Tibial nerve (tissue), 4 donors: Measurements from ENCODE around the gene ASTL. TPM values are rescaled to one million over a fixed set of nuclear protein-coding genes. Genes with fewer than 3 reads are reported as not detected.

Source experiments
- DNase-seq, 2 donors: peaks; one replicate each; pipeline ENCODE4 v3.0.0-alpha.2; 2019; ENCODE audit warnings: low spot score in 2 of 2
- H3K27ac ChIP-seq, 4 donors: fragments of 200-600 bp; sonication (generic) in 3 of 4; one replicate each; pipeline ENCODE4 v1.5.1; 2017 to 2019; ENCODE audit warnings: mild to moderate bottlenecking in 1 of 4
- H3K27me3 ChIP-seq, 2 donors: fragments of 200-600 bp; sonication (generic) in 1 of 2; one replicate each; pipeline versions ENCODE4 v1.5.1 to v1.6.0; 2017 to 2019
- H3K36me3 ChIP-seq, 3 donors: fragments of 200-600 bp; sonication (generic); one replicate each; pipeline ENCODE4 v1.5.1; 2018 to 2019
- H3K4me1 ChIP-seq, 4 donors: fragments of 200-600 bp; sonication (generic) in 3 of 4; one replicate each; pipeline ENCODE4 v1.5.1; 2017 to 2019
- H3K4me3 ChIP-seq, 4 donors: fragments of 200-600 bp; sonication (generic) in 3 of 4; one replicate each; pipeline ENCODE4 v1.5.1; 2017 to 2019; ENCODE audit warnings: mild to moderate bottlenecking in 1 of 4, moderate library complexity in 1 of 4
- H3K9me3 ChIP-seq, 4 donors: fragments of 200-600 bp; sonication (generic) in 3 of 4; one replicate each; pipeline ENCODE4 v1.5.1; 2017 to 2019
- EP300 ChIP-seq, 2 donors: sonication (generic); formaldehyde crosslinking; IDR thresholded peaks; one replicate each; pipeline ENCODE4 v1.6.1; 2017; ENCODE audit warnings: antibody characterized with exemption in 2 of 2, mild to moderate bottlenecking in 1 of 2
- POLR2A ChIP-seq, 2 donors: fragments of 450-650 bp; IDR thresholded peaks; one replicate each; pipeline ENCODE4 v1.6.1; 2017; ENCODE audit warnings: antibody characterized with exemption in 2 of 2, mild to moderate bottlenecking in 2 of 2, moderate library complexity in 2 of 2
- WGBS, 2 donors: methylation state at CpG; one replicate each; pipeline ENCODE4 v1.1.5; 2018; 5-methylcytosine and 5-hydroxymethylcytosine counted together
- total RNA-seq, 4 donors: library from RNA; depleted of rRNA; stranded (reverse); fragments of >200 nt; gene quantifications; one replicate each; pipeline ENCODE4 v1.1.0, GENCODE V29; 2016
- TF ChIP-seq, protein P1 (sequence below), 5 experiments: fragments of 200-600 bp in 3 of 5; fragments of 450-650 bp in 2 of 5; sonication (generic) in 3 of 5; IDR thresholded peaks; one replicate each; pipeline ENCODE4 v1.5.1; 2016 to 2019; ENCODE audit warnings: antibody characterized with exemption in 5 of 5, mild to moderate bottlenecking in 3 of 5, moderate library complexity in 2 of 5

The ASTL gene
- total RNA-seq, 4 donors from 2014 or later, result 0.60 TPM; not detected in 3

DNA sequence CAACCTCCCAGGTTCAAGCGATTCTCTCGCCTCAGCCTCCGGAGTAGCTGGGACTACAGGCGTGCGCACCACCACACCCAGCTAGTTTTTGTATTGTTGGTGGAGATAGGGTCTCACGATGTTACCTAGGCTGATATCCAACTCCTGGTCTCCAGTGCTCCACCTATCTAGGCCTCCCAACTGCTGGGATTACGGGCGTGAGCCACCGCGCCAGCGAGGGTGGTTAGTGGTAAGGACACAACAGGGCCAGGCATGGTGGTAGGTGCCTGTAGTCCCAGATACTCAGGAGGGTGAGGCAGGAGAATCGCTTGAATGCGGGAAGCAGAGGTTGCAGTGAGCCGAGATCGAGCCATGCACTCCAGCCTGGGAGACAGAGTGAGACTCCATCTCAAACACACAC is 33.5 kb upstream of the ASTL start:
- Histone ChIP-seq H3K4me1 (no peaks in the 10 kb centered on the region), H3K4me3 (no peak overlapping the region), H3K9me3 (peaks cover 0 to 8% (median 3%) of the 10 kb centered on the region in 4 donors), H3K27ac (no peak overlapping the region), H3K27me3 (no peaks in the 10 kb centered on the region), H3K36me3 (no peaks in the 10 kb centered on the region)
- DNase-seq, result no peak
- TF ChIP-seq EP300 (IDR thresholded peaks at IDR 0.05) (no peak), POLR2A (IDR thresholded peaks at IDR 0.05) (no peak)
- 92 to 95% methylated on average over 13 to 15 of the region's 15 CpGs for WGBS, 2 donors

DNA sequence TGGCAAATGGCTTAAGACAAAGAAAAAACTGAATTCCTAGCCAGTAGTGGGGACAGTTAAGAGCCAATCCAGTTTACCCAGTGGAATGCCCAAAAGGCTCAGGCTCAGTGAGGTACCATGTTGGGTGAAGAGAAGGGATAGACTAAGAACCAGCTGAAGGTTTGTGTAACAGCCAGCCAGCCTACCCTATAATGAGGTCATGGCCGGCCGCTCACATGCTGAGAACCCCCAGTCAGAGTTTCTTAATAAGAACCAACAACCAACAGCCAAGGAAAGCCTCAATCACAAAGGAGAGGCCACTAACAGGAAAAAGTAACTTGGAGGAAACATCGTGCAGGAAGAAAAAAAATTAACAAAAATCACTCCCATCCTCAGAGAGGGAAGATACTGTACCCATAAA is 32.3 kb upstream of the ASTL start:
- DNase-seq, result no peak
- no peak overlapping the region for H3K4me3 ChIP-seq
- H3K4me1 ChIP-seq, result no peaks in the 10 kb centered on the region
- 88 to 91% methylated on average over 3 of the region's 3 CpGs for WGBS, 2 donors
- H3K36me3 ChIP-seq, result no peaks in the 10 kb centered on the region
- peaks cover 0 to 8% (median 3%) of the 10 kb centered on the region in 4 donors for H3K9me3 ChIP-seq
- H3K27me3 ChIP-seq, result no peaks in the 10 kb centered on the region
- H3K27ac ChIP-seq, result no peak overlapping the region
- TF ChIP-seq, protein P1, sequence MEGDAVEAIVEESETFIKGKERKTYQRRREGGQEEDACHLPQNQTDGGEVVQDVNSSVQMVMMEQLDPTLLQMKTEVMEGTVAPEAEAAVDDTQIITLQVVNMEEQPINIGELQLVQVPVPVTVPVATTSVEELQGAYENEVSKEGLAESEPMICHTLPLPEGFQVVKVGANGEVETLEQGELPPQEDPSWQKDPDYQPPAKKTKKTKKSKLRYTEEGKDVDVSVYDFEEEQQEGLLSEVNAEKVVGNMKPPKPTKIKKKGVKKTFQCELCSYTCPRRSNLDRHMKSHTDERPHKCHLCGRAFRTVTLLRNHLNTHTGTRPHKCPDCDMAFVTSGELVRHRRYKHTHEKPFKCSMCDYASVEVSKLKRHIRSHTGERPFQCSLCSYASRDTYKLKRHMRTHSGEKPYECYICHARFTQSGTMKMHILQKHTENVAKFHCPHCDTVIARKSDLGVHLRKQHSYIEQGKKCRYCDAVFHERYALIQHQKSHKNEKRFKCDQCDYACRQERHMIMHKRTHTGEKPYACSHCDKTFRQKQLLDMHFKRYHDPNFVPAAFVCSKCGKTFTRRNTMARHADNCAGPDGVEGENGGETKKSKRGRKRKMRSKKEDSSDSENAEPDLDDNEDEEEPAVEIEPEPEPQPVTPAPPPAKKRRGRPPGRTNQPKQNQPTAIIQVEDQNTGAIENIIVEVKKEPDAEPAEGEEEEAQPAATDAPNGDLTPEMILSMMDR (IDR thresholded peaks at IDR 0.05), result no peak
- no peak for TF ChIP-seq EP300 (IDR thresholded peaks at IDR 0.05)

DNA sequence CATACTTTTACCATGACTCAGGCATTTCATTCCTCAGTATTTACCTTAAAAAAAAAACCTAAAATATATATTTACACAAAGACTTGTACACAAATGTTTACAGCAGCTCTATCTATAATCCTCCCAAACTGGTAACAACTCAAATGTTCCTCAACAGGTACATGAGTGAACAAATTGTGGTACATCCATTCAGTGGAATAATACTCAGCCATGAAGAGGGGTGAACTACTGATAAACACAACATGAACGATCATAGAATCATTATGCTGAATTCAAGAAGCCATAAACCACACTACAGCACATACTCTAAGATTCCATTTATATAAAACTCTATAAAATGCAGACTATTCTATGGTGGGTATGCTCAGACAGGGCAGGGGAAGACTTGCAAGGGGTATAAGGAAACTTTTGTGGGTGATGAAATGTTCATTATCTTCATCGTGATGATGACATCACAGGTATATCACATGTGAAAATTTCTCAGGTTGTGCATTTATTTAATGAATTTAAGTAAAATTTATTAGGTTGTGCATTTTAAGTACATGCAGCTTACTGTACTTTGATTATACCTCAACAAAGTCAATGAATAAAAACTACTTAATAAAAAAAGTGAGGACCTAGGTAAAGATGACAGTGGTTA is 31.7 kb upstream of the ASTL start:
- TF ChIP-seq, protein P1 (IDR thresholded peaks at IDR 0.05), result no peak
- TF ChIP-seq POLR2A (IDR thresholded peaks at IDR 0.05), result no peak
- TF ChIP-seq EP300 (IDR thresholded peaks at IDR 0.05), result no peak
- Histone ChIP-seq H3K27ac (no peak overlapping the region), H3K9me3 (peaks cover 0 to 8% (median 3%) of the 10 kb centered on the region in 4 donors), H3K4me3 (no peak overlapping the region), H3K36me3 (no peaks in the 10 kb centered on the region), H3K4me1 (peaks cover 0 to under 1% (median under 1%) of the 10 kb centered on the region in 4 donors), H3K27me3 (no peaks in the 10 kb centered on the region)
- WGBS, 2 donors, result 86 to 90% methylated on average over 2 of the region's 2 CpGs
- no peak for DNase-seq

DNA sequence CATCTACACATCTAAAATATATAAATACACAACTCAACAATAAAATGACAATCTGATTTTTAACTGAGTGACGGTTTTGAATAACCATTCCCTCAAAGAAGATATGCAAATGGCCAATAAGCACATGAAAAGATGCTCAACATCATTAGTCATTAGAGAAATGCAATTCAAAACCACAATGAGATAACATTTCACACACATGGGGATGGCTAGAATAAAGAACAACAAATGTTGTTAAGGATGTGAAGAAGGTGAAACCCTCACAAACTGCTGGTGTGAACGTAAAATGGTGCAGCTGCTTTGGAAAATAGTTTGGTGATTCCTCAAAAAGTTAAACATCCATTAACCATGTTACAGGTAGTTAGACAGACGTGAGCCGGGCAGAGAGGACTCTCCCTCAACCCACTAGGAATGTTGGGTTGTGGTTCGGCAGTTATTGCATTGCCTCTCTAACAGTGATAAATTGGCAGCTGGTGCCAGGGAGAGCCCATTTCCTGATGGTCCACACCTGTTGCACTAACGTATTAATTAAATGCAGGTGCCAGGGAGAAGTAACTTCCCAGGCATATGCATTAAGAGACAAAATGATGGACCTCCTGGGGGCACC is 29.2 kb upstream of the ASTL start:
- 76 to 82% methylated on average over 6 of the region's 6 CpGs for WGBS, 2 donors
- H3K27ac ChIP-seq, result no peak overlapping the region
- no peak for DNase-seq
- no peaks in the 10 kb centered on the region for H3K27me3 ChIP-seq
- H3K36me3 ChIP-seq, result no peaks in the 10 kb centered on the region
- H3K9me3 ChIP-seq, result peaks cover 0 to 8% (median 3%) of the 10 kb centered on the region in 4 donors
- H3K4me1 ChIP-seq, result peaks cover 0 to 25% (median 8%) of the 10 kb centered on the region in 4 donors
- no peak overlapping the region for H3K4me3 ChIP-seq
- TF ChIP-seq POLR2A (IDR thresholded peaks at IDR 0.05) (no peak), EP300 (IDR thresholded peaks at IDR 0.05) (no peak)
- TF ChIP-seq, protein P1 (IDR thresholded peaks at IDR 0.05), result no peak

DNA sequence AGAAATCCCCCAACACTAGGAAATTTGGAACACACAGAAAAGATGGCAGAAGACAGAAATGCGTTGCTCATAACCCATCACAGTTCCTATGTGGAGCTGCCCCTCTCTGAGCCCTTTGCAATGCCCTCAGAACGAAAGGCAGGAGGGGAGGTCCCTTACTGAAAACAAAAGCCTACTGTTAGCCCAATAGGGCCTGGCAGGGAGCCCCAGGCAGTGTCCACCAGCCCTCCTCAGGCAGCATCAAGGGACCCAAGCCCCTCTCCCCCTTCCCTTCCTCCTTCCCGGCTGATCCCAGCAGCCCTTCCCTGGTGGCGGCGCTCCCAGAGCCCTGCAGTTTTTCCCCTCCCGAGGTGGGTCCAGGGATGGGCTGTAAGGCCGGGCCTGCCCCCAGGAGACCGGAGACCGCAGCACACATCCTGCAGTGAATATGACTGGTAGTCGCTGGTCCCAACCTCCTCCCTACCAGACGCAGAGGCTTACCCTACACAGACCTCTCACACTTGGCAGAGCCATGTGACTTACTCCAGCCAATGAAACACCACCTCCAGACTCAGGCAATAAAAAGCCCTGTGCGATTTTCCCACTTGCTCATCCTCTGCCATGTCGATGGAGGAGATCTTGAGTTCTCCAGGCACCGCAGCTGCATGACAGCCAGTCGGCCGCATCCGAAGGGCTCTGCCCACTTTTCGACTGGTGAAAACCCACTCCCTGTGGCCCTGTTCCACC is 26.3 kb upstream of the ASTL start:
- H3K9me3 ChIP-seq, result peaks cover 0 to 9% (median under 1%) of the 10 kb centered on the region in 4 donors
- H3K36me3 ChIP-seq, result no peaks in the 10 kb centered on the region
- no peak for TF ChIP-seq EP300 (IDR thresholded peaks at IDR 0.05)
- no peak for TF ChIP-seq POLR2A (IDR thresholded peaks at IDR 0.05)
- TF ChIP-seq, protein P1 (IDR thresholded peaks at IDR 0.05), result no peak
- H3K27me3 ChIP-seq, result no peaks in the 10 kb centered on the region
- peaks cover 0 to 25% (median 8%) of the 10 kb centered on the region in 4 donors for H3K4me1 ChIP-seq
- peak overlapping the region in 1 of 4 donors; percentile 23 for H3K4me3 ChIP-seq
- WGBS, 2 donors, result 55 to 60% methylated on average over 18 of the region's 18 CpGs
- H3K27ac ChIP-seq, result peak overlapping the region in 2 of 4 donors; percentile 73 to 77
- no peak for DNase-seq
